GM06990 (cell line): ENCODE measurements around the gene PPTC7.
"Not testable (repeated sequence)": the region's sequence is repeated elsewhere in the genome, so short reads cannot be mapped to it uniquely, and the experiment has no call there.

Source experiments
- DNase-seq: peaks from one replicate; pipeline ENCODE4 v3.0.0-alpha.2; 2011; ENCODE audit not compliant: insufficient read length; ENCODE audit errors: extremely low read depth
- H3K27me3 ChIP-seq: replicated peaks from 2 replicates; pipeline ENCODE4 v1.6.0; 2011; ENCODE audit warnings: low read length; ENCODE audit not compliant: control insufficient read depth, insufficient read depth
- H3K36me3 ChIP-seq: 2 replicates; pipeline ENCODE4 v1.5.1; 2011; ENCODE audit warnings: low read length; ENCODE audit not compliant: control insufficient read depth, insufficient read depth
- H3K4me3 ChIP-seq: replicated peaks from 2 replicates; pipeline ENCODE4 v1.5.1; 2011; ENCODE audit warnings: low read depth, mild to moderate bottlenecking, control low read depth, low read length
- TF ChIP-seq, protein P1 (sequence below): IDR thresholded peaks from 2 replicates; pipeline ENCODE4 v1.5.1; 2011; ENCODE audit warnings: low read length, control low read depth, mild to moderate bottlenecking, inconsistent platforms; ENCODE audit not compliant: insufficient read depth, poor library complexity, severe bottlenecking

PPTC7 gene

DNA sequence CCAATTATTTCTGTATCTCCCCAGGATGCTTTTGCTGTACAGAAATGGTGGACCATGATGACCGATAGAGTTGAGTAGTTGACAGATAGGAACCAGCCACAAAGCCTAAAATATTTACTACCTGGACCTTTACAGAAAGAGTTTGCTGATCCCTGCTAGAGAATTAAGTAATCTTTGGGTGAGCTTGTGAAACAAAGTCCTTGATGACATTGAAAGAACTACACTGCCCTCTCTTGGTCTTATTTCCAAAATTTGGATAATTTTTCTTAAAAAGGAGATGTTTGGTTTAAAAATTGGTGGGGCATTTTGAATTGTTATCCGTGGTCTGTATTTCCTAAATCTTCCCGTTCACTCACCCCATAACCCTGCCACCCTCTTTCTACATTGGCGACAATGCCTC is 17.1 kb upstream of the PPTC7 start:
- DNase-seq = no peak
- Histone ChIP-seq H3K36me3 (no peaks in the 10 kb centered on the region), H3K4me3 (no peak overlapping the region), H3K27me3 (no peaks in the 10 kb centered on the region)
- TF ChIP-seq, protein P1, sequence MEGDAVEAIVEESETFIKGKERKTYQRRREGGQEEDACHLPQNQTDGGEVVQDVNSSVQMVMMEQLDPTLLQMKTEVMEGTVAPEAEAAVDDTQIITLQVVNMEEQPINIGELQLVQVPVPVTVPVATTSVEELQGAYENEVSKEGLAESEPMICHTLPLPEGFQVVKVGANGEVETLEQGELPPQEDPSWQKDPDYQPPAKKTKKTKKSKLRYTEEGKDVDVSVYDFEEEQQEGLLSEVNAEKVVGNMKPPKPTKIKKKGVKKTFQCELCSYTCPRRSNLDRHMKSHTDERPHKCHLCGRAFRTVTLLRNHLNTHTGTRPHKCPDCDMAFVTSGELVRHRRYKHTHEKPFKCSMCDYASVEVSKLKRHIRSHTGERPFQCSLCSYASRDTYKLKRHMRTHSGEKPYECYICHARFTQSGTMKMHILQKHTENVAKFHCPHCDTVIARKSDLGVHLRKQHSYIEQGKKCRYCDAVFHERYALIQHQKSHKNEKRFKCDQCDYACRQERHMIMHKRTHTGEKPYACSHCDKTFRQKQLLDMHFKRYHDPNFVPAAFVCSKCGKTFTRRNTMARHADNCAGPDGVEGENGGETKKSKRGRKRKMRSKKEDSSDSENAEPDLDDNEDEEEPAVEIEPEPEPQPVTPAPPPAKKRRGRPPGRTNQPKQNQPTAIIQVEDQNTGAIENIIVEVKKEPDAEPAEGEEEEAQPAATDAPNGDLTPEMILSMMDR = peak; percentile 29

- H3K4me3 ChIP-seq = no peak overlapping the region
- no peak for DNase-seq
- TF ChIP-seq, protein P1 = no peak
- H3K27me3 ChIP-seq = no peaks in the 10 kb centered on the region
- no peaks in the 10 kb centered on the region for H3K36me3 ChIP-seq
Observed at GRCh38 chr12:110599334-110599733, 16.2 kb upstream of the PPTC7 start.

GRCh38 chr12:110597885-110598284 is 14.8 kb upstream of the PPTC7 start:
- H3K4me3 ChIP-seq = no peak overlapping the region
- DNase-seq = no peak
- H3K36me3 ChIP-seq = no peaks in the 10 kb centered on the region
- TF ChIP-seq, protein P1 = no peak
- H3K27me3 ChIP-seq = no peaks in the 10 kb centered on the region

- H3K4me3 ChIP-seq, H3K36me3 ChIP-seq, H3K27me3 ChIP-seq, DNase-seq: not testable (repeated sequence)
Observed at GRCh38 chr12:110592919-110593318, 9.8 kb upstream of the PPTC7 start.

DNA sequence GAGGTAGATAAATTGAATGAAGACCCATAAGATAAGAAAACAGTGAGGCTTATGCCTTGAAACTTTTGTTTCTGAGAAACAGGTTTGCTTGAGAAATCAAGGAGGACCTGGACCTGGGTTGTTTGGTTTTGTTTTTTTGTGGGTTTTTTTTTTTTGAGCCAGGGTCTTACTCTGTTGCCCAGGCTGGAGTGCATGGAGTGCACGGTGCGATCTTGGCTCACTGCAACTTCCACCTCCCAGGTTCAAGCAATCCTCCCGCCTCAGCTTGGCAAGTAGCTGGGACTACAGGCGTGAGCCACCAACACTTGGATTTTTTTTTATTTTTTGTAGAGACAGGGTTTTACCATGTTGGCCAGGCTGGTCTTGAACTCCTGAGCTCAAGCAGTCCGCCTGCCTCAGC is 9.0 kb upstream of the PPTC7 start:
- DNase-seq = no peak
- Histone ChIP-seq H3K27me3 (no peaks in the 10 kb centered on the region), H3K36me3 (no peaks in the 10 kb centered on the region), H3K4me3 (no peak overlapping the region)
- TF ChIP-seq, protein P1 = no peak

- no peaks in the 10 kb centered on the region for H3K27me3 ChIP-seq
- no peak overlapping the region for H3K4me3 ChIP-seq
- TF ChIP-seq, protein P1 = no peak
- DNase-seq = no peak
- no peaks in the 10 kb centered on the region for H3K36me3 ChIP-seq
Observed at GRCh38 chr12:110591451-110592051, 8.4 kb upstream of the PPTC7 start.
